ENCODE measurements around the gene SLC25A34. TPM values are rescaled to one million over a fixed set of nuclear protein-coding genes. Genes with fewer than 3 reads are reported as not detected.

Gene SLC25A34
- total RNA-seq, 6 experiments from 2014 or later: 0.69 to 11.6 (median 3.2) TPM

- Histone ChIP-seq H3K4me1 (peaks cover 0 to 11% (median 5%) of the 10 kb centered on the region in 4 donors), H3K36me3 (peaks cover 3 to 81% (median 18%) of the 10 kb centered on the region in 4 donors), H3K27me3 (no peaks in the 10 kb centered on the region), H3K27ac (no peak overlapping the region), H3K9me3 (no peaks in the 10 kb centered on the region), H3K4me3 (no peak overlapping the region)
- ATAC-seq (no peak), DNase-seq (no peak)
- intact Hi-C loops (cut with DNase I): loop anchor here (10.0 kb wide), 1 partner anchor 136 kb away; no protein-coding TSS in a partner anchor
- 96% methylated on average over 8 of the region's 16 CpGs for WGBS (ENCODE audit: insufficient coverage, low coverage, low lambda C conversion rate, missing lambda C conversion rate)
- TF ChIP-seq POLR2A (IDR thresholded peaks at IDR 0.05): no peak
- no peak for TF ChIP-seq CTCF (IDR thresholded peaks at IDR 0.05)
These were observed 5.6 kb upstream of the SLC25A34 start for GRCh38 chr1:15730423-15730822.

GRCh38 chr1:15730936-15731335, 5.1 kb upstream of the SLC25A34 start:
- WGBS (ENCODE audit: insufficient coverage, low coverage, low lambda C conversion rate, missing lambda C conversion rate): no CpG with 5 or more reads among the region's 16 CpGs
- intact Hi-C loops (cut with DNase I): loop anchor here (10.0 kb wide), 1 partner anchor 136 kb away; no protein-coding TSS in a partner anchor
- Histone ChIP-seq H3K27me3 (no peaks in the 10 kb centered on the region), H3K36me3 (peaks cover 3 to 76% (median 18%) of the 10 kb centered on the region in 4 donors), H3K9me3 (no peaks in the 10 kb centered on the region), H3K4me3 (no peak overlapping the region), H3K4me1 (peaks cover 0 to 16% (median 7%) of the 10 kb centered on the region in 4 donors), H3K27ac (no peak overlapping the region)
- DNase-seq: no peak
- no peak for ATAC-seq
- no peak for TF ChIP-seq CTCF (IDR thresholded peaks at IDR 0.05)

- Histone ChIP-seq H3K27ac (no peak overlapping the region), H3K27me3 (no peaks in the 10 kb centered on the region), H3K4me3 (no peak overlapping the region), H3K9me3 (no peaks in the 10 kb centered on the region), H3K4me1 (peaks cover 0 to 23% (median 10%) of the 10 kb centered on the region in 4 donors), H3K36me3 (peaks cover 3 to 66% (median 17%) of the 10 kb centered on the region in 4 donors)
- 90% methylated on average over 2 of the region's 39 CpGs for WGBS (ENCODE audit: insufficient coverage, low coverage, low lambda C conversion rate, missing lambda C conversion rate)
- ATAC-seq (no peak), DNase-seq (no peak)
- TF ChIP-seq CTCF (IDR thresholded peaks at IDR 0.05) (no peak), POLR2A (IDR thresholded peaks at IDR 0.05) (no peak)
- intact Hi-C loops (cut with DNase I): loop anchor here (10.0 kb wide), 1 partner anchor 137 kb away; no protein-coding TSS in a partner anchor
These were observed 4.0 kb upstream of the SLC25A34 start for GRCh38 chr1:15731735-15732685.

DNA sequence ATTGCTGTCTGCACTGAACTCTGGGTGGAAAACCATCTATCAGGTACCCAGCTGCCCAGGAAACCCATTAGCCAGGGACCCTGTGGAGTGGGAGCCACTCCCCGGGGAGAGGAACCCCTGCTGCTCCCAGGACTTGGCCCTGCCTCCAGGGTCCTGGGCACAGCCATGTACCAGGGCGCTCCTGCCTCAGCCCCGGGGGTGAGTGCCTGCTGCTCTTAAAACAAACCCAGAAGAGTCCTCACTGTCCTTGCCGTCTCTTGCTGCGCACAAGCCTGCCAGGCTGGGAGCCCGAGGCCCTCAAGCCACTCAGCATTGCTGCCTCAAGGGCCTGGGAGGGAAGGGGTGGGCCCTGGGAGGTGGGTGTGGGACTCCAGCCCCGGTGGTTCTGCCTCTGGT, 3.4 kb upstream of the SLC25A34 start:
- Histone ChIP-seq H3K36me3 (peaks cover 3 to 60% (median 12%) of the 10 kb centered on the region in 4 donors), H3K9me3 (no peaks in the 10 kb centered on the region), H3K27ac (no peak overlapping the region), H3K4me3 (no peak overlapping the region), H3K4me1 (peaks cover 0 to 30% (median 12%) of the 10 kb centered on the region in 4 donors), H3K27me3 (no peaks in the 10 kb centered on the region)
- whole genome bisulfite sequencing (ENCODE audit: insufficient coverage, low coverage, low lambda C conversion rate, missing lambda C conversion rate): 80% methylated on average over 2 of the region's 7 CpGs
- ATAC-seq: no peak
- DNase-seq: no peak
- TF ChIP-seq CTCF (IDR thresholded peaks at IDR 0.05) (no peak), POLR2A (IDR thresholded peaks at IDR 0.05) (no peak)
- intact Hi-C loops (cut with DNase I): loop anchor here (10.0 kb wide), 1 partner anchor 138 kb away; no protein-coding TSS in a partner anchor
